Astrocyte (in vitro differentiated cells and primary cell): ENCODE data around the gene ACYP2.

Experiments
- EZH2 ChIP-seq: IDR thresholded peaks from 2 replicates; pipeline ENCODE4 v1.6.1; 2012; ENCODE audit warnings: mild to moderate bottlenecking, low read length, inconsistent platforms; ENCODE audit not compliant: insufficient read depth
- TF ChIP-seq, protein P1 (sequence below): IDR thresholded peaks from 2 replicates; pipeline ENCODE4 v1.5.1; 2011; ENCODE audit warnings: low read depth, mild to moderate bottlenecking, inconsistent platforms, low read length, moderate library complexity; ENCODE audit not compliant: insufficient read depth

DNA sequence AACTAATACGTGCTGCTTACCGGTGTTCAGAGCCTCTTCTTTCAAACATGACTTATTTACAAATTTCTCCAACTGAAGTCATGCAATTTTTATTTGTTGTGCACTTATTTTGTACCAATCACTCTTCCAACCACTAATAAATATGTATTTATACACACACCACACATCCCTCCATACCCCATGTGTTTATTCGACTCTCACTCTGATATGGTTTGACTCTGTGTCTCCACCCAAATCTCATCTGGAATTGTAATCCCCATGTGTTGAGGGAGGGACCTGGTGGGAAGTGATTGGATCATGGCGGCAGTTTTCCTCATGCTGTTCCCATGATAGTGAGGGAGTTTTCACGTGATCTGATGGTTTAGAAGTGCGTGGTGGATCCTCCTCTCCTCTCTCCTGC lies 49.5 kb upstream of the ACYP2 start:
- TF ChIP-seq, protein P1, sequence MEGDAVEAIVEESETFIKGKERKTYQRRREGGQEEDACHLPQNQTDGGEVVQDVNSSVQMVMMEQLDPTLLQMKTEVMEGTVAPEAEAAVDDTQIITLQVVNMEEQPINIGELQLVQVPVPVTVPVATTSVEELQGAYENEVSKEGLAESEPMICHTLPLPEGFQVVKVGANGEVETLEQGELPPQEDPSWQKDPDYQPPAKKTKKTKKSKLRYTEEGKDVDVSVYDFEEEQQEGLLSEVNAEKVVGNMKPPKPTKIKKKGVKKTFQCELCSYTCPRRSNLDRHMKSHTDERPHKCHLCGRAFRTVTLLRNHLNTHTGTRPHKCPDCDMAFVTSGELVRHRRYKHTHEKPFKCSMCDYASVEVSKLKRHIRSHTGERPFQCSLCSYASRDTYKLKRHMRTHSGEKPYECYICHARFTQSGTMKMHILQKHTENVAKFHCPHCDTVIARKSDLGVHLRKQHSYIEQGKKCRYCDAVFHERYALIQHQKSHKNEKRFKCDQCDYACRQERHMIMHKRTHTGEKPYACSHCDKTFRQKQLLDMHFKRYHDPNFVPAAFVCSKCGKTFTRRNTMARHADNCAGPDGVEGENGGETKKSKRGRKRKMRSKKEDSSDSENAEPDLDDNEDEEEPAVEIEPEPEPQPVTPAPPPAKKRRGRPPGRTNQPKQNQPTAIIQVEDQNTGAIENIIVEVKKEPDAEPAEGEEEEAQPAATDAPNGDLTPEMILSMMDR, result no peak
- TF ChIP-seq EZH2, result no peak
